H1 (cell line): ENCODE data around the gene PLXDC2. TPM values are rescaled to one million over a fixed set of nuclear protein-coding genes. Genes with fewer than 3 reads are reported as not detected.

Experiments used
- CTCF ChIA-PET: fragments of 300-600 bp; sonication (Branson Sonifier 250); formaldehyde crosslinking; loops from one replicate; lab custom pipeline; 2021; ENCODE audit not compliant: partially characterized antibody; lab: Charles Lee
- POLR2A ChIA-PET: fragments of 300-600 bp; sonication (Branson Sonifier 250); formaldehyde crosslinking; loops from one replicate; lab custom pipeline; 2021; ENCODE audit warnings: inconsistent platforms; ENCODE audit not compliant: partially characterized antibody; lab: Charles Lee
- DNase-seq, 2 experiments: peaks; one replicate each; pipeline versions ENCODE4 v3.0.0 to v3.0.0-alpha.2; 2010 to 2022; ENCODE audit warnings: low spot score in 2 of 2, low read depth in 1 of 2, mixed read lengths in 1 of 2
- FAIRE-seq: peaks from 2 replicates; lab custom pipeline; 2011; peaks lifted over from hg19 to GRCh38; lab: Jason Lieb, UNC
- H2AFZ ChIP-seq: 2 replicates; pipeline ENCODE4 v1.8.1; 2012; ENCODE audit warnings: low read length, inconsistent platforms
- H2AK5ac ChIP-seq: 2 replicates; pipeline ENCODE4 v1.6.1; 2013; ENCODE audit warnings: low read depth, low read length
- H2BK120ac ChIP-seq: replicated peaks from 2 replicates; pipeline ENCODE3; 2013; ENCODE audit warnings: low read depth, low read length, inconsistent platforms
- H2BK12ac ChIP-seq: 2 replicates; pipeline ENCODE4 v1.6.1; 2013; ENCODE audit warnings: low read depth, low read length
- H2BK15ac ChIP-seq: 2 replicates; pipeline ENCODE4 v1.6.1; 2013; ENCODE audit warnings: low read length
- H2BK20ac ChIP-seq: 2 replicates; pipeline ENCODE4 v1.6.1; 2013; ENCODE audit warnings: low read length
- H2BK5ac ChIP-seq: 2 replicates; pipeline ENCODE4 v1.6.1; 2013; ENCODE audit warnings: low read depth, low read length
- H3K14ac ChIP-seq: 2 replicates; pipeline ENCODE4 v1.6.1; 2013; ENCODE audit warnings: inconsistent platforms; ENCODE audit not compliant: insufficient read length
- H3K18ac ChIP-seq: 2 replicates; pipeline ENCODE4 v1.6.1; 2013; ENCODE audit warnings: low read length; ENCODE audit errors: extremely low read depth
- H3K23ac ChIP-seq: 2 replicates; pipeline ENCODE4 v1.6.1; 2013; ENCODE audit warnings: inconsistent platforms; ENCODE audit not compliant: insufficient read length
- H3K23me2 ChIP-seq: 2 replicates; pipeline ENCODE4 v1.6.1; 2013; ENCODE audit warnings: low read depth, low read length
- H3K27ac ChIP-seq: 2 replicates; pipeline ENCODE4 v1.6.1; 2011; ENCODE audit warnings: low read depth, low read length, inconsistent platforms
- H3K27me3 ChIP-seq, 4 experiments: replicated peaks in 1 of 4; 1 replicate in 1 of 4; 2 replicates in 3 of 4; pipeline versions ENCODE4 v1.6.1 to v1.8.1; 2011 to 2013; ENCODE audit warnings: low read length in 3 of 4, mild to moderate bottlenecking in 3 of 4, inconsistent platforms in 2 of 4, mixed read lengths in 2 of 4, moderate library complexity in 1 of 4; ENCODE audit not compliant: control insufficient read depth in 3 of 4, insufficient read depth in 3 of 4; ENCODE audit errors: extremely low read depth in 1 of 4
- H3K36me3 ChIP-seq, 4 experiments: 2 replicates each; pipeline versions ENCODE4 v1.6.1 to v1.8.1; 2011 to 2013; ENCODE audit warnings: mild to moderate bottlenecking in 4 of 4, low read length in 3 of 4, moderate library complexity in 2 of 4, control low read depth in 1 of 4, inconsistent platforms in 1 of 4; ENCODE audit not compliant: insufficient read depth in 4 of 4, control insufficient read depth in 2 of 4
- H3K4ac ChIP-seq: replicated peaks from 2 replicates; pipeline ENCODE3; 2013; ENCODE audit warnings: low read length, low read depth, mixed read lengths, inconsistent platforms; ENCODE audit not compliant: insufficient read length
- H3K4me1 ChIP-seq, 4 experiments: replicated peaks in 1 of 4; 1 replicate in 1 of 4; 2 replicates in 3 of 4; pipeline versions ENCODE4 v1.6.1 to v1.8.1; 2011 to 2013; ENCODE audit warnings: low read length in 3 of 4, inconsistent platforms in 2 of 4, mixed read lengths in 1 of 4; ENCODE audit not compliant: insufficient read depth in 4 of 4, control insufficient read depth in 3 of 4
- H3K4me2 ChIP-seq, 2 experiments: 2 replicates each; pipeline versions ENCODE4 v1.6.1 to v1.8.1; 2011 to 2013; ENCODE audit warnings: low read depth in 2 of 2, low read length in 2 of 2, control low read depth in 1 of 2, inconsistent platforms in 1 of 2, mild to moderate bottlenecking in 1 of 2; ENCODE audit not compliant: insufficient read depth in 1 of 2
- H3K4me3 ChIP-seq, 4 experiments: fragments of 200-600, 300-600 bp in 1 of 4; sonication (generic), shearing (Covaris generic), sonication (Bioruptor Twin) in 1 of 4; 2 replicates each; pipeline versions ENCODE4 v1.5.1 to v1.8.1; 2011 to 2016; ENCODE audit warnings: low read length in 4 of 4, low read depth in 3 of 4, control low read depth in 2 of 4, inconsistent platforms in 2 of 4, mild to moderate bottlenecking in 2 of 4, mixed read lengths in 1 of 4, moderate library complexity in 1 of 4; ENCODE audit not compliant: insufficient read depth in 2 of 4; ENCODE audit errors: extremely low read depth in 1 of 4
- H3K56ac ChIP-seq: replicated peaks from 2 replicates; pipeline ENCODE3; 2013; ENCODE audit warnings: low read depth, mild to moderate bottlenecking, mixed read lengths, low read length, inconsistent platforms; ENCODE audit not compliant: insufficient read length
- H3K79me1 ChIP-seq: 2 replicates; pipeline ENCODE4 v1.6.1; 2013; ENCODE audit warnings: low read depth, low read length, control low read depth
- H3K79me2 ChIP-seq, 2 experiments: 2 replicates each; pipeline versions ENCODE4 v1.6.1 to v1.8.1; 2012 to 2013; ENCODE audit warnings: low read length in 2 of 2, mild to moderate bottlenecking in 2 of 2, inconsistent platforms in 1 of 2; ENCODE audit not compliant: insufficient read depth in 2 of 2, control insufficient read depth in 1 of 2
- H3K9ac ChIP-seq, 4 experiments: replicated peaks in 1 of 4; 1 replicate in 1 of 4; 2 replicates in 3 of 4; pipeline versions ENCODE4 v1.6.1 to v1.8.1; 2011 to 2013; ENCODE audit warnings: low read depth in 3 of 4, low read length in 3 of 4, control low read depth in 2 of 4, mild to moderate bottlenecking in 2 of 4, moderate library complexity in 2 of 4, inconsistent platforms in 1 of 4; ENCODE audit errors: extremely low read depth in 1 of 4
- H3K9me3 ChIP-seq, 2 experiments: 2 replicates each; pipeline versions ENCODE4 v1.6.1 to v1.8.1; 2012 to 2013; ENCODE audit warnings: mild to moderate bottlenecking in 2 of 2, moderate library complexity in 2 of 2, control low read depth in 1 of 2, inconsistent platforms in 1 of 2, low read depth in 1 of 2, low read length in 1 of 2, mixed read lengths in 1 of 2; ENCODE audit not compliant: insufficient read depth in 2 of 2
- H4K20me1 ChIP-seq, 2 experiments: replicated peaks in 1 of 2; 2 replicates each; pipeline versions ENCODE3 to v1.8.1; 2011 to 2013; ENCODE audit warnings: inconsistent platforms in 2 of 2, low read length in 2 of 2, mild to moderate bottlenecking in 1 of 2; ENCODE audit not compliant: insufficient read depth in 2 of 2, control insufficient read depth in 1 of 2
- H4K5ac ChIP-seq: 2 replicates; pipeline ENCODE4 v1.6.1; 2013; ENCODE audit warnings: low read length, low read depth, mixed read lengths, inconsistent platforms; ENCODE audit not compliant: insufficient read length
- H4K8ac ChIP-seq: 2 replicates; pipeline ENCODE4 v1.8.0; 2013; ENCODE audit warnings: mild to moderate bottlenecking, moderate library complexity, low read length, inconsistent platforms; ENCODE audit not compliant: insufficient read depth; ENCODE audit errors: extremely low read depth
- H4K91ac ChIP-seq: replicated peaks from 2 replicates; pipeline ENCODE3; 2013; ENCODE audit warnings: low read length, mixed read lengths, inconsistent platforms; ENCODE audit not compliant: insufficient read length
- BCL11A ChIP-seq, 2 experiments: IDR thresholded peaks; one replicate each; pipeline ENCODE4 v1.6.1; 2011; ENCODE audit warnings: low read depth in 2 of 2, low read length in 2 of 2, mild to moderate bottlenecking in 2 of 2
- CEBPB ChIP-seq: IDR thresholded peaks from 2 replicates; pipeline ENCODE4 v1.6.1; 2012; ENCODE audit warnings: low read depth, low read length
- NANOG ChIP-seq: IDR thresholded peaks from 2 replicates; pipeline ENCODE4 v1.6.1; 2011; ENCODE audit warnings: low read length, low read depth, mild to moderate bottlenecking, inconsistent platforms; ENCODE audit not compliant: insufficient read depth, poor library complexity, severe bottlenecking
- SIN3A ChIP-seq, 2 experiments: IDR thresholded peaks in 1 of 2; conservative IDR thresholded peaks in 1 of 2; 2 replicates each; pipeline ENCODE4 v1.6.1; 2011 to 2012; ENCODE audit warnings: low read length in 2 of 2, improper control_type of control experiment in 1 of 2, low read depth in 1 of 2, mild to moderate bottlenecking in 1 of 2
- SUZ12 ChIP-seq: fragments of 200-600 bp; sonication (generic); IDR thresholded peaks from 2 replicates; pipeline ENCODE4 v1.6.1; 2012; ENCODE audit warnings: mild to moderate bottlenecking, inconsistent platforms, low read length, moderate library complexity, mixed read lengths
- TEAD4 ChIP-seq: IDR thresholded peaks from 2 replicates; pipeline ENCODE4 v1.6.1; 2012; ENCODE audit warnings: low read depth, low read length, inconsistent platforms, mixed read lengths
- YY1 ChIP-seq: IDR thresholded peaks from 2 replicates; pipeline ENCODE4 v1.6.1; 2011; ENCODE audit warnings: low read depth, mild to moderate bottlenecking, low read length
- WGBS, 2 experiments: shearing (Covaris generic) in 1 of 2; methylation state at CpG; one replicate each; pipeline versions ENCODE4 v1.1.6 to v1.1.7; 2013 to 2015; ENCODE audit warnings: low lambda C conversion rate in 2 of 2, mixed read lengths in 2 of 2, inconsistent platforms in 1 of 2, low coverage in 1 of 2, missing lambda C conversion rate in 1 of 2; ENCODE audit not compliant: insufficient replicate concordance in 2 of 2, insufficient coverage in 1 of 2, insufficient read length in 1 of 2; ENCODE audit errors: extremely low coverage in 1 of 2, missing lambda C conversion rate in 1 of 2; 5-methylcytosine and 5-hydroxymethylcytosine counted together
- polyA plus RNA-seq, 7 experiments: library from polyadenylated mRNA; depleted of rRNA in 3 of 7; stranded (reverse) in 5 of 7; unstranded in 2 of 7; fragments of >200 nt in 5 of 7; fragments of 200-250 nt in 2 of 7; gene quantifications; 1 replicate in 5 of 7; 2 replicates in 1 of 7; 4 replicates in 1 of 7; pipeline versions ENCODE4 v1.2.1 to v1.2.3, GENCODE V29; 2011 to 2013; ENCODE audit warnings: missing spikeins in 2 of 7, mixed read lengths in 2 of 7
- total RNA-seq: library from RNA; stranded (reverse); fragmentation: NEBNext Ultra II Directional; extraction: Animal tissue kit (Norgen Biotek cat#: 25700); gene quantifications from 2 replicates; pipeline ENCODE4 v1.2.1, GENCODE V29; 2021

Gene PLXDC2
- total and polyA plus RNA-seq, 2 of the 8 experiments (the other 6 are each of a cell fraction or from before 2014, with no cell fraction given): 23.0 to 40.5 TPM

DNA sequence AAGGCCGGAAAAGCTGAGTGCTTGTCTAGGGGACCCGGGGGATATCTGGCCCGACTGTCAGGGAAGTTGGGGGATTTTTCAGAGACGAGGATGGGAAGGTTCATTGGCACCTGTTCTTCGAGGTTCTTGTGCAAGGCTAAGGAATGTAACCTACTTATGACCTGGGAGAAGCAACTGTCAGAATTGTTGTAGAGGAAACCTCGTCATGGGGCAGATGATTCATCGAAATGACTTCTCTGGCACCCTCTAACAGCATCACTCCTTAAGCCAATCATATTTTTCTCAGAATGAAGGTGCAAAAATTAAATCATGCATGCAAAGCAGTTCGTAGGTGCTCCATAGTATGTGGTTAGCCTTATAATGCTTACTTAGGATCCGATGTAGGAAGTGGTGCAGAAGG is 58.6 kb downstream of the PLXDC2 start:
- 88% methylated on average over 9 of the region's 9 CpGs; no CpG with 5 or more reads in 1 of the 2 experiments for WGBS, 2 experiments
- H3K27me3 ChIP-seq: no peaks in the 10 kb centered on the region
- no peak overlapping the region for H2BK20ac ChIP-seq
- no peak overlapping the region for H3K56ac ChIP-seq
- no peaks in the 10 kb centered on the region; the same call in 1 of the 2 replicates for H3K23me2 ChIP-seq
- H3K23ac ChIP-seq: no peak overlapping the region
- H2BK12ac ChIP-seq: no peak overlapping the region
- ChIA-PET CTCF (no interaction called here), POLR2A (interaction anchor here (0.6 to 1.0 kb wide), 2 partner anchors 11 to 14 kb away, joined by 3 to 4 read pairs; no protein-coding TSS in a partner anchor)
- no peak overlapping the region for H4K5ac ChIP-seq
- no peak overlapping the region for H3K27ac ChIP-seq
- H3K79me2 ChIP-seq: peaks cover 0 to 60% of the 10 kb centered on the region in 2 experiments; a peak in 3 of 4 replicates
- H4K20me1 ChIP-seq: peaks cover 0 to 3% of the 10 kb centered on the region in 2 experiments
- H4K8ac ChIP-seq: no peak overlapping the region
- TF ChIP-seq SUZ12 (no peak), YY1 (no peak), NANOG (no peak), TEAD4 (no peak), BCL11A (IDR thresholded peaks at IDR 0.05; ENCODE audit: low read depth in 2 of 2, low read length in 2 of 2) (no peak), SIN3A (conservative IDR thresholded peaks at IDR 0.05 in 1 of 2, IDR thresholded peaks at IDR 0.05 in 1 of 2; ENCODE audit: low read depth in 1 of 2, low read length in 2 of 2) (no peak), CEBPB (peak; percentile 27; the same call in 1 of the 2 replicates)
- no peak overlapping the region for H2BK15ac ChIP-seq
- FAIRE-seq (no peak), DNase-seq (no peak)
- no peak overlapping the region for H2BK120ac ChIP-seq
- H3K4me3 ChIP-seq: no peak overlapping the region
- no peak overlapping the region for H3K4me2 ChIP-seq
- no peaks in the 10 kb centered on the region for H3K36me3 ChIP-seq
- H3K9me3 ChIP-seq: no peaks in the 10 kb centered on the region
- no peak overlapping the region for H3K14ac ChIP-seq
- H2AFZ ChIP-seq: no peak overlapping the region
- H3K79me1 ChIP-seq: no peaks in the 10 kb centered on the region
- no peak overlapping the region for H4K91ac ChIP-seq
- H3K9ac ChIP-seq: no peak overlapping the region
- no peak overlapping the region for H3K4ac ChIP-seq
- no peak overlapping the region for H2AK5ac ChIP-seq
- H3K4me1 ChIP-seq: no peaks in the 10 kb centered on the region
- H3K18ac ChIP-seq: no peak overlapping the region
- H2BK5ac ChIP-seq: no peak overlapping the region
